Hematopoietic multipotent progenitor cell treated with erythropoietin and hydrocortisone succinate and interleukin-3 and kit ligand, for 17 days (in vitro differentiated cells): ENCODE data around the gene TAF4B.

ENCODE experiments used
- DNase-seq: peaks from one replicate; pipeline ENCODE4 v3.0.0-alpha.2; 2015; ENCODE audit warnings: low spot score

TAF4B gene

DNA sequence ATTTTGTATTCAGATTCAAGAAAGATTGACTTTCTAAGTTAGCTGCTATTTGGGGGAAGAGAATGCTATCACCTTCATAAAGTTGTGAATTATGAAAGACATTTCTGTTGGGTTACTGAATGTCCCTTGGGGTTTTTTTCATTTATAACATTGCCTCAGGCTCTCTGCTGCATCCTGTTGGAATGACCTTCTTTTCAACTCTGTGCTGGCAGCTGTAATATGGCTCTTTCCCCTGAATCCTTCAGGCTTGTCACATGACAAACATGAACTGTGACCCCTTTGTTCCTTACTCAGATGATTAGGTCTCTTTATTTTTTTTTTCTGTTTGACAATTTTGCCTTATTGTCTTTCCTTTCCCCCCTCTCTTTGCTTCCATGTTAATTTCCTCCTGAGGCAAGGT is 159.8 kb downstream of the TAF4B start:
- no peak for DNase-seq

DNA sequence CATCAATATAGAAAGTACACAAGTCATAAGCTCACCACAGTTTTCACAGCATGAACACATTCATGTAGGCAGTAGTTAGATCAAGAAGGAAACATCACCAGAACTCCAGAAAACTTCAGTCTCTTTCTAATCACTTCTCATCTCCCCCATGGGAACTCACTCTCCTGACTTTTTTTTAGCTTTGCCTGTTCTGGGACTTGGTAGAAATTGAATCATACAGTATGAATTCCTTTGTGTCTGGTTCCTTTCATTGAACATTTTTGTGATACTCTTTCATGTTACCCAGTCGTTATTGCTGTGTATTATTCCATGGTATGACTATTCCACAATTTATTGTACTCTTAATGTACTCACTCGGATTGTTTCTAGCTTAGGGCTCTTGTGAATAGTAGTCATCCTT is 160.2 kb downstream of the TAF4B start:
- DNase-seq: no peak

DNA sequence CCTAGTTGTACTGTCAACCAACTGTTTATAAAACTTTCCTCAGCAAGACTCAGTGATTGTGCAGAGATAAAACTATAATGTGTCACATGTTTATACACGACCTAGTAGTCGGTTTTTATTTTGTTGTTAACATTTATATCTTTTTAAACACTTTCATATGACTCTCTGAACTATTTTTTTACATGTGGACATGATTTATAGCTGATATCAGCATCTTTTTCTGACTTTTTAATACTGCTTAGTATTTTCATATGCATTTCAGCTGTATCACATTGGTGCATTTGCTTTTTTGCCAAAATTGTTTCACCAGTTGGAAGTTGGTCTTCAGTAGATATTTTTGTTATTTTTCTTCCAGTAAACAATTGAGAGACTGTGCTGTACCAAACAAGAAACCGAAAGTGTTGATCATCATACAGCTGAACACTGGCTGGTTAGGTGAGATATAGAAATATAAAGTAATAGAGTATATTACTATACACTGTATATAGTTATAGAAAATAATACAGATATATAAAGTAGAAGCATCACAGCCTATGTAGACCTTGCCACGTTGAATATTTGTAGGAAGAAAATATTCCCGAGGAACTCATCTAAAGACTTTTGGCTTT is 167.9 kb downstream of the TAF4B start:
- no peak for DNase-seq

DNA sequence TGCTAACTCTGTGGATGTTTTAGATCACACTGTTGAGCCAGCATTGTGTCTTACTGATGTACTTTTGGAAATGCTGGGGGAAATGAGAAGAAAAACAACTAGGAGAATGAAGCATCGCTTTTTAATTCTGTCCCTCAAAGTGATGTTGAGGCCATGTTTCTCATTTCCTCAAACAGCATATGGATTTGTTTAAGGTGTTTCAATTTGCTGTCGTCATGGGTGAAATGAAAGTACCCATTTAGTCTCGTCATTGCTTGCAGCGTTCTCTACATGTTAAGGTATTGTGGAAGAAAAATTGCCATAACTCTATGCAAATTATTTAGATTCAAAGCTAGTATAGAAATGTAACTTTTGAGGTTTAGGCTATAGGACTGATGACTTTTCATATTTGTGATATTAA is 170.8 kb downstream of the TAF4B start:
- no peak for DNase-seq

DNA sequence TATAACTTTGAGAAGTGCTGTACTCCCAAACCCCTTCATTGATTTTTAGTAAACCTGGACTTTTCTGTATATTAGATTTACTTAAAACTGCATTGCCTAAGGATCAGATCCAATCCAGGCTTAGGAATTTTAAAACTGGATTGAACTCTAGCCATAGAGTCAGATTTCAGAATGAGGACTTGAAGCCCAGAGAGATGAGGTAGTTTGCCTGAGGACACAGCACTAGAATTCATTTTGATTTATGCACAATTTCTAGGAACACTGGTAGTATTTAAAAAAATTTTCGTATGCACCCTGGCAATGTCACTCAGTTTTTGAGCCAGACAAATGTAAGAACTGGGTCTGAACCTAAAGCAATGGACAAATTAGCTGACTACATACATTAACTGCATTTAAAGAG is 177.2 kb downstream of the TAF4B start:
- DNase-seq: no peak

DNA sequence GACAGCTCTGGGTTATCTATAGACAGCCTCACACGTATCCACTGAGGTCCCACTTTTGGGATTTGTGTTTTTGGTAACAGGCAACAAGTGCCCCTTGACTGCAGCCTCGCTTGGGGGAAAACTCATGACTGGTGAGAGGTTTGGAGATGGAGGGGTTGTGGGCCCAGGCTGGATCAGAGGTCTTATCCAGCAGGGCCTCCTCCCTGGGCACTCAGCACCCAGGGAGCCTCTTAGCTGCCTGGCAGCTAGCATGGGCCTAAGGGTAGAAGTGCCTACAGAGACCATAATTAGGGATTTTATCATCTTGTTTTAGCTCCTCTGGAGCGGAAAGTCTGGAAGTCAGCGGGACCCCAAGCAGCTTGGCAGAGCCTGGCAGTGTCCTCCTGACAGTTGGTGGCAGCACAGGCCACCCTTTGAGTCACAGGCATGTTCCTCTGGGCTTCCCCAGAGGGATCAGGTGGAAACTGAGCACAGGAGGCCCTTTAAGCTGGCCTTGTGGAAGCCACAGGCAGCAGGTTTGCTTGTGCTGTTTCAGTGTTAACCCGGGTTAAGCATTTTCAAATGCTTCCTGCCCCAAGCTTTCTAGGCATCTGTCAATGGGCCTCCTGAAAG is 179.1 kb downstream of the TAF4B start:
- DNase-seq: no peak

DNA sequence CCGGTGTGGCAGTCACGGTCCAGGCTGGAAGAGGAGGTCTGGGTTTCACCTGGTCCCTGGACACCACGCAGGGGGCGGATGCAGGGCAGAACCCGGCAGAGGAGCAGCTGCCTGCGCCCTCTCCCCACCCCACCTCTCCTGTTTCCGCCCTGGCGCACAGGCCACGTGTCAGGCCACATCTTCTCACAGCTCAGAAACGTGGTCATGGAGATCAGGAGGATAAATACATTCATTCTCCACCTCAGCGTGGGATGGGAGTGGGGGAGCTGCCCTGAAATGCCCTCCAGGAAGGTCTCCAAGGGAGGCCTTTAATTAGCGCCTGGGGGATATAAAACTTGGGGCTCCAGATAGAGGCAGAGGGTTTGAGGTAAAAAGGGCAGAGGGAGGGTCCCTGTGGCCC is 180.1 kb downstream of the TAF4B start:
- DNase-seq: no peak

DNA sequence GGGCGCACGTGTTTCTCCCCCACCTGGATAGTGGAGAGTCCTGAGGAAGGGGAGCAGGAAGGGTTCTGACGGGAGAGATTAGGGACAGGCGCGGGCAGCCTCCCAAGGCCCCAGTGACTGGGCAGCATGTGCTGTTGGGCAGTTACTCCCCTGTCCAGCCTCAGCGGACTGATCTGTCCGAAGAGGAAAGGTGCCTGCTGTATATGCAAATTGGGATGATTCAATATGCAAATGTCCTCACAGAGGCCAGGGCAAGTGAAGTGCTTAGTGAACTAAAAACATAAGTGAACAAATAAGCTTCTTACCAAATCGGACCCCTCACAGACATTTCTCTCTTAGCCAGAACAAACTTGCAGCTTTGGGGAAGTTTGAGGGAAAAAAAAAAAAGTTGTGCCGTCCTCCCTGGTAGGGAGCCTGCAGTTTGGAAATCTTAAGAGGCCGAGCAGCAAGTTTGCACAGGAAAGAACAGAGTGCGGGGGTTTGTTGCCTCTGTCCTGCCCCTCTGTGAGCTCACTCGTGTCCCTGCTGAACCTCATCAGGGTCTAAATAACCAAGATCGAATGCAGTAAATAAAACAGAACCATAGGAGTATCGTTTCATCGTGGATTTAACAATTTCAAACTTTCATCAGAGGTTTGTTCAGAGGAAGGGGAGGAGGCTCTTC is 180.7 kb downstream of the TAF4B start:
- no peak for DNase-seq

DNA sequence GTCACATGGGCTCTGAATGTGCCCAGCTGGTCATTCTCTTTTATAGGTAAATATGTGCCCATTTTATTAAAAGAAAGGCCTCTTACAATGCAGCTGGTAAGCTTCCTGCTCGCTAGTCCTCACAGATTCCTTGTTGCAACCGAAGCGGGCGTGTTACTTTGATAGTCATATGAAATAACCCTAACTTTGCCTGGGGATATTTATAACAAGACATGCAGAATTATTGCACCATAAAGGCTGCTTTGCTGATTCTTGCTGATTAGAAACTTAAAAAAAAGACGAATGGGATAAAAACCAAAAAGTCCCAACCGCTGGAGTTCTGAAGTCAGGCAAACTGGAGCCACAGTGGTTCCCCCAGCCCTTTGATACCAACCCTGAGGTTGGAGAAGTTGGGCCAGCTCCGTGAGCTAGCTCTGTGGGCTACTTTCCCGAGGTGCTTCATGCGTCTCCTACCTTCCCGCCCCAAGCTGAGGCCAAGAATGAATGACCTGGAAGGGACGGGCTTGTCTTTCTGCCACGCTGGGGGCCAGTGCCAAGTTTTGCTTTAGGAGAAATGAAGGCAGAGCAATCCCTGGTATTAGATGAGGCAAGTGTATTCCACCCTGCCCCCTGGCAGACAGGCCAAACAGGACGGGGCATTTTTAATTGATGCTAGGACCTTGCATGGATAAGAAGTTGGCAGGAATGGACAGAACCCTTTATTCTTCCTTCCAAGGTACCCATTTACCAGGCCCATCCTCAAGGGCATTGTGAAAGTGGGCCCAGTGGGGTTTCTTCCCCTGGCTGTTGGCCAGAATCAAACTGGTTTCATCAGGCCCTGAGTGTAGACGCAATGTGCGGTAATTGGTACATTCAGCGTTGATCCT is 181.7 kb downstream of the TAF4B start:
- DNase-seq: no peak

DNA sequence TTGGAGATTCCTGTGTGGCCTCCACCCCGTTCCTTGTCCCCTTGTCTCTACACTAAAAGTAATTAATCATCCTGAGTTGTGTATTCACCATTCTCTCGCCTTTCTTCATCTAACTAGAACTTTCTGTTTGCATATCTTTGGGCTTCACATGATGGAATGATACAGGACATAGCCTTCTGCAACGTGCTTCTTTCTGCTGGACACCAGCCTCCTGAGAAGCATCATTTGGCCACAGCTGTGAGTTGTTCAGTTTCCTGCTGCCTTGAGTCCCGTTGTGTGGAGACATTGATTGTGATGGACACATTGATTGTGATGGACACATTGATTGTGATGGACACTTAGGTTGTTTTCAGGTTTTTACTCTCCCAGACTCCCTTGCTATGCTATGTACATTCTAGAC is 182.8 kb downstream of the TAF4B start:
- DNase-seq: no peak

DNA sequence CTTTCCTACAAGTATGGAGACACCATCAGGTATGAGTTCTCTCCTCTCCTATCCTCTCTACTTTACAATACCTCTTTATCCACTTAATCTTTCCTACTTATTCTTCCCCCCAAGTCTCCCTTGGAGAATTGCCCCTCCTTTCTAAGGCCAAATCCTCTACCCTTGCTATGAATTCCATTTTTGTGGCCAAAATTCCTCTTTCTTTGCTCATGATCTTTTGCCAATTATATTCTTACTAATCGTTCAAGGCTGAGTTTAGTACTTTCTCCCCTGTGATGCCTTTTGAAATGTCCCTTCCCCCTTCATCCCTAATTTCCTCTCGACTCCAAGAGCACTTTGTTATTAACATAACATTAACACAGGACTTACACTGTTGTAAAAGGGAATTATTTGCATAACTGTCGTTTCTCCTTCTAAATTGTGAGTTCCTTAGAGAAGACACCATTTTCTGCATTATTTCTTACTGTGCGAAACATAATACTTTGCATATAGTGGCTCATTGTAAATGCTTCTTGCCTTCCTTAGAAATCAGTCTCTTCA is 188.7 kb downstream of the TAF4B start:
- no peak for DNase-seq

DNA sequence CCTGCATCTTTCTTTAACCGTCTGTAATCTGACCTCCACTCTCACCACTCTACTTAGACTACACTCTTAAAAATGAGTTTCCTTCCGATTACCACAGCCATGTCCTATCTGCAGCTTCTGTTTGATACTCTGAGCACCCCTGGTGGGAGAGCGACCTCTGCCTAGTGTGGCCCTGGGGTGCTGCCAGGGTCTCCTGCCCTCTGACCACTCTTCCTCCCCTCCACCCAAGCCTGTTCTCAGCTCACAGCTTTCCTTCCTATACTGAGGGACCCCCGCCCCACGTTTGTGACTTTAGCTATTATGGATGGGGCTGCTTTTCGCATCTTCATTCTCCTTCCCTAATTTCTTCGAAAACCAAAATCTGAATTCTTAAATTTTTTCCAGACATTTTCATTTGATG is 189.4 kb downstream of the TAF4B start:
- DNase-seq: no peak

DNA sequence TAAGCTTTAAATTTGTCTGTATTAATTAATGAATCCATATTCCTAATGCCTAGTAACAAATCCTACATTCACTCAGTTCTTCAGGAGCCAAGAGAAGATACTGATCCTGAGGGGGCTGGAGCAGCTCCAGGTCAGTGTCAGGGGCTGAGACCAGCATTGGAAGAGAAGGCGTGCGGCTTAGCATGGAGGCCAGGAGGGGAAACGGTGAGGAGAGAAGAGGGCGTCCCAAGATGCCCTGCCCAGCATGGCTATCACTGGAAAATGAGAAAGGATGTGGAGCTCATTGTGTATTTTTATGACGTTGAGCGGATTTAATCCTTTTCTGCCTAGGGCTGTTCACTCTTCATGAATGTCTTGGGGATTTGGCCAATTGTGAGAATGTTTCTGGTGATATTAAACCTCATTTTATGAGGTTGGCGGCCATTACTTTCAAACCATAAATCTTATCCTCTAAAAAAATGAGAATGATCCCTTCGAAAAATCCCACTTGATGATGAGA is 190.5 kb downstream of the TAF4B start:
- no peak for DNase-seq

DNA sequence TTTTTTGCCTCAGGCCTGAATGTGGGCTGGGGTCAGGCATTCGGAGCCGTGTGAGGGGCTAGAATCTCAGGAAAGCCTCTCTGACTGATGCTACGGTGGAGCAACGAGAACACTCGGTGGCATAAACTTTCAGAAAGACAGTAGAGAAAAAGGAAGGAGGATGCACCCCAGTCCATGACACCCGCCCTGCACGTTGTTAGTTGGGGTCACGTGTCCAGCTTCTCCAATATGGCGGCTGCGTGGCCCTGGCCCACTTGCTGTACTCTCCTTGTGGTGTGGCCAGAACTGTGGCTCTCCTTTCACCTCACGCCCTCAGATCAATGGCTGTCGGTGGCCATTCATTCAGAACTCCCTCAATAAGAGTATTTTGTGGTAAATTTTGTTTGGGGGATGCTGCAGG is 190.9 kb downstream of the TAF4B start:
- no peak for DNase-seq

DNA sequence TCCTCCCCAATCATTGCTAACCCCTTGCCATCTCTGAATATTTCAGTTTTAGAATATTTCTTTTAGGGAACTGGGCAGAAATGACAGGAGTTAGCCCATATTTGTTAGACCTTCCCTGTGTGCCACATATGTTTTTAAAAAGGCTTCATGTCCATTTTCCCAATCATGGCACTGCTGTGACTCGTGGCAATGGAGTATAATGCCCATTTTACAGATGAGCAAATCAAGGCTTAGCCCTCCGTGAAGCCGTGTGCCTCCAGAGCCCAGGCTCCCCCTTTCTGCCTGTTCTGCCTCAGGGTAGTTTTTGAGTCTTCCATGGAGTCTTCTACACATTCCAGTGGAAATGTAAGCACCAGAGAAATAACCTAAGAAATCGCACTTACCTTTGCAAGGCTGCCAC is 192.0 kb downstream of the TAF4B start:
- DNase-seq: no peak

DNA sequence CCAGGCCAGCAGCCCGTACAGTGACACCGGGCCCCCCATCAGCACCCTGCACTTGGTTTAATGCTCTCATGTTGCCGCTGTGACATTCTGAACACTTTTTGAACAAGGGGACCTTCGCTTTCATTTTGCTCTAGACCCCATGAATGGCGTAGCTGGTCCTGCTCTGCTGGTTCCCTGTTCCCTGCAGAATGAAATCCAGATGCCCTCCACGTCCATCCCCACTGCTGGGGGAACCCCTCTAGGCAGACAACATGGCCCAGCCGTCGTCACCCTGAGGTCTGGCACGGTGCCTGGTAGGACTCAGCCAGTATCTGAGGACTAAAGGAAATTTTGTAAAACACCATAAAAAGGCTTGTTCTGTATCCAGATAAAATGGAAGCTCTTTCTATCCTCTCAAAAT is 193.5 kb downstream of the TAF4B start:
- no peak for DNase-seq

DNA sequence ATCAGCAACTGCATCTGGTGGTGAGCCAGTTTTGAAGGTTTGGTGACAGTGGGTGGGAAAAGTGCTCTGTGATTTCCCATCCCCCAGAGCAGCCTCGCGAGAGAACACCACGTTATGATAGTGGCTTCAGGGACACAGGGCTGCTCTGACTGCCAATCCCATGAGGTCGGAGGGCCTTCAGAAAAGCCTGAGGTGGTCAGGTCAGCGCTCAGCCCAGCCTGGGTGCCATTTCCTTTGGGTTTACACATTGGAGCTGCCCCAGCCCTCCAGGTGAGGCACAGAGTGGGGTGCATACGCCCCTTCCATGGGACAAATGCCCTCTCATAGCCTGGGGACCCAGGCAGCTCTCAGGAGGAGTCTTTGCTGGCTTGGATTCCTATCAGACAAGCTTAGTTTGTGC is 195.3 kb downstream of the TAF4B start:
- no peak for DNase-seq

DNA sequence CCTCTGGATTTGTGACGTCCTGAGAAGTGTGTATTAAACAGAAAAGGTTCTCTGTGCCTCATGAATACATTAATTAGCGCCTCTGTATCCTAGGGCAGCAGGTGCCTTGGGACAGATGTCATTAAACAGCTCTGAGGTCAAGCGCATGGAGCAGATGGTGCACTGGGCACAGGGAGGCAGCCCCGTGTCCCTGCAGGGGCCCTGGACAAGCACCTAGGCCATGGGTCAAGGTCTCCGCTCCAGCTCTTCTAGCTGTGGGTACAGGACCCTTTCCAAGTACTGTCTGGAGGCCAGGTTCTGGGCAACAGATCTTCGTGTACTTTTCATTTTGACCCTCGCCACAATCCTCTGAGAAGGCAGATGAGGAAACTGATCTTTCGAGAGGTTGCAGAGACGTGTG is 195.7 kb downstream of the TAF4B start:
- DNase-seq: no peak

DNA sequence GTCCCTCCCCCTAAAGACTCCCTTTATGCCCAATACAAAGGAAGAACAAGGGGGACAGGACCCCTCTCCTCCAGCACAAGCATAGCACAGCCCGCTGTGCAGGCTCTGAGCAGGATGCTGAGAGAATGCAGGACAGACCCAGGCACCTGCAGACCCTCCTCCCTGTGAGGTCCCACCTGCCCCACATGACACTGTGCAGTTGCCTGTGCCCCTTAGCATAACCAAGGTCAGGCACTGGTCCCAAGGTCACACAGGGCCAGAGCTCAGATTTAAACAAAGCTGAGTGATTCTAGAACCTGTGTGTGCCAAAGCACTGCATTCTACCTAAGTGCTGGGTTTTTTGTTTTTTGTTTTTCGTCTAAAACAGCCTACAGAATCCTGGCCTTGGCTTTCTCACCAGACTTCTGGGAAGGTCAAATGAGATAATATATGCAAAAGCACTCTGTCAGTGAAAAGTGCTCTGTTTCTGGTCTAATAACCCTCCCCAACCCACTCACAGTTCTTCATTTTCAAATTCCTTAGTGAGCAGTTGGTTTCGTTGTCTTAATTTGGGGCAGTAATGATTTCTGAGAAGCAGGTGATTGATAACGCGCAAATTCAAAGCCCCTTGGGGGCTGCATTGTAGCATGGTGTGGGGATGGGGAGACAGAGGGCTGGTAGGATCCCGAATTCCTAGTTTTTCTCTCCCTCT is 196.4 kb downstream of the TAF4B start:
- no peak for DNase-seq

DNA sequence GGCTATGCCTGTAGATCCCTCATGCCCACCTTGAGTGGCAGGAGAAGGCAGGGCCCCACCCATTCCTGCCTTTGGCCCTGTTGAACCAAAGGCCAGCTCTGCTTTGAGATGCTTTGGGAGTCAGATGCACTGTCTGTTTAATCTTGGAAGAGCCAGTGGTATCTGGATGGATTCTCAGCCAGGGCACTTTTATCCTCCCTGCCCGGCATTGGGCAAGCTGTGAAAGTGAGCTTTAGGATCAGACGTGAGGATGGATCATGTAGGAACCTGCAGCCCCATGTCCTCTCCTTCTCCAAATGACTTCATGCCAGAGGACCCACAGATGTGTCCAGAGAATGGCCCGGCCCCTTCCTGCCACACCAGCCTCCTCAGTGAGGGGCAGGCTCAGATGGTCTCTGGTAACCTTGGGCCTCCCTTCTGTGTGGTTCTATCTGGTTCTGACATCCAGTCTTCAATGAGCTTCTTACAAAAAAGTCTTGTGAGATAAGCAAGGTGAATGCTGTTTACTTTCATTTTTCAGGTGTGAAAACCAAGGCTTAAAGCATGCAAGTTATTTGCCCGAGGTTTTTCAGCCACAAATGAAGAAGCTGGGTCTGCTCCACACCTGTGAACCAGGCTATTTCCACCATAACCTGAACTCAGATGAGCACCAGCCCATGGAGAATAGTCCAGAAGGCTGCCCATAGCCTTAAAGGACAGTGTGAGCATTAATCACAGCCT is 198.3 kb downstream of the TAF4B start:
- no peak for DNase-seq

DNA sequence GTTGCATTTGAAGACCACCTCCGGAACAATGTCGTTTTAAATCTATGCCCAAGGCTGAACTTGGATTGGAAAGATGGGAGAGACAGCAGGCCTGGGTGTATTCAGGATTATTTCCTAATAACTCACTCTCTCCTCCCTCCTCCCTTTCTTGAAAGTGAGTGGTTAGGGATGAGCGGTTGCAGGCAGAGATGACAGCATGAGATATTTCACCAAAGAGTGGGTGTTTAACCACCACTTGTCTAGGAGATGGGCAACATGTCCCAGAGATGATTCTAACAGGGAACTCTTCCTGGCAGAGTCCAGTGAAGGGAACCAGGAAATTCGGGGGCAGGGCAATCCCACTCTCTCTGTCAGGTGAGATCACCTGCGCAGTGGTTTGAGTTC is 198.9 kb downstream of the TAF4B start:
- DNase-seq: no peak
